Measurements from ENCODE around the gene CFAP251.

The CFAP251 gene

DNA sequence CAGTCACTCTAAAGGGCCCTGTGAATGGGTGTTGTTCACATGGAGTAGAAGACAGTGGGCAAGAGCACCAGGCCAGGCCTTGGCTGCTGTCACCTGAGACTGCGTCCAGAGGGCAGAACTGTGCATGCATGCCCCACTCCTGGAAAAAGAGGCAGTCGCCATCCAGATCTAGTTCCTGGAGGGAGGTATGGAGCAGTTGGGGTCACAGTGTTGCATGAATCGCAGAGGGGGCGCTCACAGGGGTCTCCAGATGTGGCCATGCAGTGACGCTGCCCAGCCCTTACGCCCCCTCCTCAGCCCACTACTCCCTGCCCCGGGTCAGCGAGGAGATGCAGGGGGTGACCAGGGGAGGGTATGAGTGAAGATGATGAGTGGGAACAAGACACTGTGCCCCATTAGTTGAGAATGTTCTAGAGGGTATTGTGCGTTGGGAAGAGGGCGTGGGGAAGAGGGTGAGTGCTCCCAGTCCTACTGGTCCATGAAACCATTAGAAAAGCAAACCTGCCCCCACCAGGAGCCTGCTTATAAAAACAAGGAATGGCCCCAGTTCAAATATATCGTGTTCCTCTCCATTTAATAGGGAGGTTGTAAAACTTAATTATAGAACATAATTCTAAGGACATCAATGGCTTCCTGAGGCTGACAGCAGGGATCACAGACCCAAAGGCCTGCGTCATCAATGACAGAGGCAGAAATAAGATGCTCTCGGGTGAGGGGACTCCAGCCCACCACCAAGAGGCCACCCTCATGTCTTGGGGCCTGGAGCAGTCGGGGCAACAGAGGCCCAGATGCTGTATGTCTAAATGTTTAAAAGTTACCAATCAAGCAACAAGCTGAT is 71.1 kb downstream of the CFAP251 start:
- no peak overlapping the region for H3K27ac ChIP-seq (ENCODE audit: poor library complexity, severe bottlenecking)
- TF ChIP-seq, protein P1, sequence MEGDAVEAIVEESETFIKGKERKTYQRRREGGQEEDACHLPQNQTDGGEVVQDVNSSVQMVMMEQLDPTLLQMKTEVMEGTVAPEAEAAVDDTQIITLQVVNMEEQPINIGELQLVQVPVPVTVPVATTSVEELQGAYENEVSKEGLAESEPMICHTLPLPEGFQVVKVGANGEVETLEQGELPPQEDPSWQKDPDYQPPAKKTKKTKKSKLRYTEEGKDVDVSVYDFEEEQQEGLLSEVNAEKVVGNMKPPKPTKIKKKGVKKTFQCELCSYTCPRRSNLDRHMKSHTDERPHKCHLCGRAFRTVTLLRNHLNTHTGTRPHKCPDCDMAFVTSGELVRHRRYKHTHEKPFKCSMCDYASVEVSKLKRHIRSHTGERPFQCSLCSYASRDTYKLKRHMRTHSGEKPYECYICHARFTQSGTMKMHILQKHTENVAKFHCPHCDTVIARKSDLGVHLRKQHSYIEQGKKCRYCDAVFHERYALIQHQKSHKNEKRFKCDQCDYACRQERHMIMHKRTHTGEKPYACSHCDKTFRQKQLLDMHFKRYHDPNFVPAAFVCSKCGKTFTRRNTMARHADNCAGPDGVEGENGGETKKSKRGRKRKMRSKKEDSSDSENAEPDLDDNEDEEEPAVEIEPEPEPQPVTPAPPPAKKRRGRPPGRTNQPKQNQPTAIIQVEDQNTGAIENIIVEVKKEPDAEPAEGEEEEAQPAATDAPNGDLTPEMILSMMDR (IDR thresholded peaks at IDR 0.05; ENCODE audit: poor library complexity, severe bottlenecking), result no peak
- no peak for DNase-seq (ENCODE audit: low spot score)
- ATAC-seq (ENCODE audit: low read depth), result no peak
- H3K9me3 ChIP-seq (ENCODE audit: severe bottlenecking), result no peaks in the 10 kb centered on the region
- peaks cover 19% of the 10 kb centered on the region for H3K4me1 ChIP-seq (ENCODE audit: insufficient read depth, poor library complexity, severe bottlenecking)
- no peaks in the 10 kb centered on the region for H3K36me3 ChIP-seq (ENCODE audit: low read depth)
- H3K4me3 ChIP-seq (ENCODE audit: severe bottlenecking), result no peak overlapping the region
- H3K27me3 ChIP-seq (ENCODE audit: insufficient read depth, poor library complexity, severe bottlenecking), result no peaks in the 10 kb centered on the region

DNA sequence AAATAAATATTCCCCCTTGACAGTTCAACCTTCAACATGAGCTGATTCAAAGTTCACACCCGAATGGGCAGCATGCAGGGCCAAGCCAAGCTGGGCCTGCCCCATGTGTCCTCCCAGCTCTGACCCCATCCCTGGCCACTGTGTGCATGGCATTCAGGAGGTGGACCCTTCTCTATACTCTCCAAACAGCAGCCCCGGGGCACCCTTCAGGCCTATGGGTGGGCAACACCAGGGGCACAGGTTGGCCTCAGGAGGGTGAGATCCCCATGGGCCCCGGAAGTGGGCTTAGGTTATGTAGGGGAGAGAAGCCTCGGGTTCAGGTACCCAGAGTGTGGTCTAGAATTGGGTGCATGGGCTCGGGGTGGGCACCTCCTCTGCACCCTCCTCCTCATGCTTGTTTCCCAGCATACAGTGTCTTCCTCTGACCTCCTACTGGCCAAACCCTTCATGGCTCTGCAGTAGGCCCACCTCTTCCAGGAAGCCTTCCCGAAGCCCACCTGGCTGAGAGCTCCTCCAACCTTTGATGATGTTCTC is 71.8 kb downstream of the CFAP251 start:
- Histone ChIP-seq H3K4me1 (ENCODE audit: insufficient read depth, poor library complexity, severe bottlenecking) (peaks cover 19% of the 10 kb centered on the region), H3K27ac (ENCODE audit: poor library complexity, severe bottlenecking) (peak overlapping the region; percentile 97), H3K36me3 (ENCODE audit: low read depth) (no peaks in the 10 kb centered on the region), H3K4me3 (ENCODE audit: severe bottlenecking) (no peak overlapping the region), H3K27me3 (ENCODE audit: insufficient read depth, poor library complexity, severe bottlenecking) (no peaks in the 10 kb centered on the region), H3K9me3 (ENCODE audit: severe bottlenecking) (no peaks in the 10 kb centered on the region)
- TF ChIP-seq, protein P1 (IDR thresholded peaks at IDR 0.05; ENCODE audit: poor library complexity, severe bottlenecking), result no peak
- ATAC-seq (ENCODE audit: low read depth), result no peak
- DNase-seq (ENCODE audit: low spot score), result no peak

DNA sequence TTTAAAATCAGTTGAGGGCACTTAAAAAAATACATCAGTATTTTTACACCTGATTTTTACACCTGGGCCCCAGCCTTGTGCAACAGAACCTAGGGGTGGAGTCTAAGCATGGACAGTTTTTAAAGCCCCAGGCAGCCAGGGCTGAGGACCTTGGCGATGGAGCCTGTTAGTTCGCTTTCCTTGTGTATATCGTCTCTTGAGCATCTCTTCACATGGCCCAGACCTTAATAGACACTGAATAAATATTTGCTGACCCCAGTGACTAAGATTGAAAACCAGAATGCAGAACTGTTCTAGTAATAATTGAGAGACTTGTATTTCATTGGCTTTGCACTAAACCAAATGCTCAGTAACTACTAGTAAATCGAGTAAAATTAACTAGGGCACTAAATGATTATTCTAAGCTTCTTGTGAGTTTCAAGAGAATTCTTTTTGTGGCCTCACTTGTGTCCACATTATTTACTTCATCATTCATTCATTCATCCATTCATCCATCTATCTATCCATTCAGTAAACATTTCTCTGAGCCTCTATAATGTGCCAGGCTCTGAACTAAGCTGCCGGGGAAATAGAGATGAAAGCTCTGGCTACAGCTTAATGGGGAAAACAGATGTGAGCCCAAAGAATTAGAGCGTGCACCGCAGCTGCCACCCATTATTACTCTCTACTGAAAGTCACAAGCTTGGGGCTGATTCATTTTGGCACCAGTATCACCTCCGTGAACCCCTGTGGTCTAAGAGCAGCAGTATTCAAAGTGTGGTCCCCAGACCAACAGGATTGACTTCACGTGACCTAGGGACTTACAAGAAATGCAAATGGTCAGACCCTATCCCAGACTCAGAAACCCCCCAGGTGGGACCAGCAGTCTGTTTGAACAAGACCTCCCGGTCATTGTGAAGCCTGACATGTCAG is 72.6 kb downstream of the CFAP251 start:
- ATAC-seq (ENCODE audit: low read depth) (no peak), DNase-seq (ENCODE audit: low spot score) (no peak)
- H3K27ac ChIP-seq (ENCODE audit: poor library complexity, severe bottlenecking), result peak overlapping the region; percentile 97
- H3K4me3 ChIP-seq (ENCODE audit: severe bottlenecking), result no peak overlapping the region
- peaks cover 19% of the 10 kb centered on the region for H3K4me1 ChIP-seq (ENCODE audit: insufficient read depth, poor library complexity, severe bottlenecking)
- no peaks in the 10 kb centered on the region for H3K9me3 ChIP-seq (ENCODE audit: severe bottlenecking)
- H3K36me3 ChIP-seq (ENCODE audit: low read depth), result no peaks in the 10 kb centered on the region
- TF ChIP-seq, protein P1 (IDR thresholded peaks at IDR 0.05; ENCODE audit: poor library complexity, severe bottlenecking), result no peak
- no peaks in the 10 kb centered on the region for H3K27me3 ChIP-seq (ENCODE audit: insufficient read depth, poor library complexity, severe bottlenecking)

DNA sequence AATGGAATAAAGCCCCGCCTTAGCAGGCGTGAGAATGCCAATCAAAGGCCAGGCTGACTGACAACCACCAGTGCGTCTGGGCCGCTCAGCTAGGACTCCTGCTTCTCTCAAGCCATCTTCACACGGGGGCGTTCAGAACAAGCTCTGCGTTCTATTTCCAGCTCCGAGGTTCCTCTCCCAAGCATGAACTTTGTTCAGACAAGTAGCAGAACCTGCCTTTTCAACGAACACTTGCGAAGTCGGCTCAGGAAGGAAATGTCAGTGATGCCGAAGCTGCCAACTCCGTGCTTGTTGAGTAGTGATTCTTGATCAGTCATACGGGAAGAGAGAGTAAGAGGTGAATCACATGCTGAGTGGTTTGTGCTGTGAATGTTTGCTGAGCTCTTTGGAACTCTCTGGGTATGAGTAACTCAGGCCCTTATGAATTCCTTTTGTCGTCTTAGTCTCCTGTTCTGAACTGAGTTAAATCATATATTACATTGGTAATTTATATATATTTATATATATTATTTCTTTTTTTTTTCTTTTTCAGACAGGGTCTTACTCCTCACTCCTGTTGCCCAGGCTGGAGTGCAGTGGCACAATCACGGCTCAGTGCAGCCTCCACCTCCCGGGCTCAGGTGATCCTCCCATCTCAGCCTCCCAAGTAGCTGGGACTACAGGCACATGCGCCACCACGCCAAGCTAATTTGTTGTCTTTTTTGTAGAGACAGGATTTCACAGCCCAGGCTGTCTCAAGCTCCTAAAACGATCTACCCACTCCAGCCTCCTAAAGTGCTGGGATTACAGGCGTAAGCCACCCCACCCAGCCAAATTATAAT is 73.9 kb downstream of the CFAP251 start:
- Histone ChIP-seq H3K27ac (ENCODE audit: poor library complexity, severe bottlenecking) (peak overlapping the region; percentile 97), H3K4me1 (ENCODE audit: insufficient read depth, poor library complexity, severe bottlenecking) (peaks cover 19% of the 10 kb centered on the region), H3K4me3 (ENCODE audit: severe bottlenecking) (no peak overlapping the region), H3K9me3 (ENCODE audit: severe bottlenecking) (no peaks in the 10 kb centered on the region), H3K36me3 (ENCODE audit: low read depth) (no peaks in the 10 kb centered on the region), H3K27me3 (ENCODE audit: insufficient read depth, poor library complexity, severe bottlenecking) (no peaks in the 10 kb centered on the region)
- TF ChIP-seq, protein P1 (IDR thresholded peaks at IDR 0.05; ENCODE audit: poor library complexity, severe bottlenecking), result peak; percentile 11
- DNase-seq (ENCODE audit: low spot score), result peak; percentile 92
- peak; percentile 100 for ATAC-seq (ENCODE audit: low read depth)
